ENCODE results near the gene CDK5RAP1.

CDK5RAP1 gene

DNA sequence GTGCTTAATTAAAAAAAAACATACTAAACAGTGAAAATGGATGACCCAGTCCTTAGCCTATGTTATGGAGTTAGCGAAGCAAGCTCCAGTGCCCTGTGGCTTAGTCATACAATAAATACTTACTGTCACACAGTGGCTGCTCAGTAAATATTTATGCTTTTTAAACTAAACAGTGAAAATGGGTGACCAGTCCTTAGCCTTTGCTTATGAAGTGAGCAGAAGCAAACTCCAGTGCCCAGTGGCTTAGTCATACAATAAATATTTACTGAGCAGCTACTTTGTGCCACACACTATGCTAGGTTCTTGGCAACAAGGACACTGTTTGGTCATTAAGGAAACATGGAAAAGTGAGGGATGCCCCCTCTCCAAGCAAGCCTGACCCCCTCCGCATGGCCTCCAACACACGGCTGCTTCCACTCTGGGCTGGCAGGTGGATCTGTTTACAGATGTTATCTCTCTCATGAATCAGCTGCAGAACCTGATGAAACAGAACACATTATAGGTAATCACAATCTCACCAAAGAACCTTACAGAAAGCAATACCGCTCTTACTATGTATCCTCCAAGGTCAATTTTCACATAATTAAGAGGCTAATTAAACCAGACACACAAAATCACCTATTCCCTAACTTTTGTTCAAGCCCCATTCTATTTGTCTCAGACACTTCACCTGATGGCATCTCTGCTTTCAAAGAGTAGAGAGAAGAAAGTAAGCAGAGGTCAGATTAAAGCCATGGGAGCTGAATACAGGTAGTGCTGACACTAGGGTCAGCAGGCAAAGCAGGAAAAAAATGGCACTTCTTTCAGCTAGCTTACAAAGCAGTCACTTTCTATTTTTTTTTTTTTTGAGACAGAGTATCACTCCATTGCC, 27.3 kb downstream of the CDK5RAP1 start:
- peak; percentile 76 for DNase-seq

DNA sequence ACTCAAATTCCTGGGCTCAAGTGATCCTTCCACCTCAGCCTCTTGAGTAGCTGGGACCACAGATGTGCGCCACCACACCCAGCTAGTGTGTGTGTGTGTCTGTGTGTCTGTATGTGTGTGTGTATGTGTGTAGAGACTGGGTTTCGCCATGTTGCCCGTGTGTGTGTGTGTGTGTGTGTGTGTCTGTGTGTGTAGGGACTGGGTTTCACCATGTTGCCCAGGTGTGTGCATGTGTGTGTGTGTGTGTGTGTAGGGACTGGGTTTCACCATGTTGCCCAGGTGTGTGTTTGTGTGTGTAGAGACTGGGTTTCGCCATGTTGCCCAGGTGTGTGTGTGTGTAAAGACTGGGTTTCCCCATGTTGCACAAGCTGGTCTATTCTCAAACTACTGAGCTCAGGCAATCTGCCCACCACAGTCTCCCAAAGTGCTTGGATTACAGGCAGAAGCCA, 28.3 kb downstream of the CDK5RAP1 start:
- DNase-seq = no peak

- no peak for DNase-seq
These were observed 31.0 kb downstream of the CDK5RAP1 start for GRCh38 chr20:33370291-33370690.

- no peak for DNase-seq
These were observed 38.4 kb downstream of the CDK5RAP1 start for GRCh38 chr20:33362898-33363297.

- DNase-seq = no peak
These were observed 41.7 kb downstream of the CDK5RAP1 start for GRCh38 chr20:33359399-33360261.

DNA sequence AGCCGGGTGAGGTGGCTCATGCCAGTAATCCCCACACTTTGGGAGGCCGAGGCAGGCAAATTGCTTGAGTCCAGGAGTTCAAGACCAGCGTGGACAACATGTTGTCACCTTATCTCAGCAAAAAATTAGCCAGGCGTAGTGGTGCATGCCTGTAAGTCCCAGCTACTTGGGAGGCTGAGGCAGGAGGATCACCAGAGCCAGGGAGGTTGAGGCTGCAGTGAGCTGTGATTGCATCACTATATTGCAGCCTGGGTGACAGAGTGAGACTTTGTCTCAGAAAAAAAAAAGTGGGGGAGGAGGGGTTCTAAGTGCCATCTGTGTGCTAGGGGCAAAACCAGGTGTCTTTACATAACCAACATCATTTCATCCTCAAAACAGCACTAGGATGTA, 48.3 kb downstream of the CDK5RAP1 start:
- no peak for DNase-seq

- no peak for DNase-seq
These were observed 48.9 kb downstream of the CDK5RAP1 start for GRCh38 chr20:33352258-33353012.

- DNase-seq = no peak
These were observed 49.6 kb downstream of the CDK5RAP1 start for GRCh38 chr20:33351696-33352095.

GRCh38 chr20:33349493-33349892, 51.8 kb downstream of the CDK5RAP1 start:
- DNase-seq = no peak

- no peak for DNase-seq
These were observed 53.0 kb downstream of the CDK5RAP1 start for GRCh38 chr20:33348136-33348937.

GRCh38 chr20:33345342-33345741, 56.0 kb downstream of the CDK5RAP1 start:
- no peak for DNase-seq

- no peak for DNase-seq
These were observed 57.8 kb downstream of the CDK5RAP1 start for GRCh38 chr20:33343521-33343920.

DNA sequence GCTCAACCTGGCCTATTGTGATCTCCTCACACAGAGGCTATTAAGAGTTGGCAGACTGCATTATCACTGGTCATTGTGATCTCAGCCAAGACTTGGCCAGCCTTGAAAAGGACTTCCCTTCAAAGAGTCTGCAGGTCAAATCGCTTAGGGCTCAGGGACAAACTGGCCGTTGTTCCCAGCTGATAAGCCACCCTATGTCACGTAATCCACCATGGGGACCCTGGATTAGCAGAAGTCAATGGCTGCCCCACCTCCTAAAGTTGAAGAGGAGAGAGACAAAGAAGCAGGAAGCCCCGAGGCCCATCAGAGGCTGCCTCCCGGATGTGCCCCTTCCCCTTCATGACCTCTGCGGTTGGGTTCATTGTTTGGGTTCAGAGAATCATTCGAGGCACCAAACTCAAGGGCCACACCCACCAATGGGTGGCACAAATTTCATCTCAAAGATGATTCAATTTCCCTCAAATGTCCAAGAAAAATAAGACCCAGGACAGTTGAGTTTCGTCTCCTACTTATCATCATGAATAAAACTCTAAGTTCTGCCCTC, 61.7 kb downstream of the CDK5RAP1 start:
- DNase-seq = no peak

- no peak for DNase-seq
These were observed 62.7 kb downstream of the CDK5RAP1 start for GRCh38 chr20:33338467-33339258.

- no peak for DNase-seq
These were observed 63.7 kb downstream of the CDK5RAP1 start for GRCh38 chr20:33337531-33338165.

DNA sequence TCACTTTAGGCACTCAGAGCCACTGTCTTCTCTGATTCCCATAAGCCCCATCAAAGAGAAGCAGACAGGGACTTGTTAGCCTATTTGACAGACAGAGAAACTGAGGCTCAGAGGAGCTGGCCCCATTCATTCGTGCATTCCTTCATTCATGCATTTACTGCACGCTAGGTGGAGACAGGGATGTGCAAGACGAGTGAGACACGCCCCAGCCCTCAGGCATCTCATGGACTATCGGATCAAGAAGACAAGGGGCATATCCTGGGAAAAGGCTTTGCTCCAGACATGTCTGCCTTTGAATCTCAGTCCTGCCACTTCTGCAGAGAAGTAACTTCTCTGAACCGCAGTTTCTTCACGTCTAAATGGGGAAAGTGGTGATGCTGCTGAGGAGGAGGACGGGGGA, 64.2 kb downstream of the CDK5RAP1 start:
- no peak for DNase-seq

- DNase-seq = no peak
These were observed 64.9 kb downstream of the CDK5RAP1 start for GRCh38 chr20:33336375-33336774.

- DNase-seq = no peak
These were observed 67.2 kb downstream of the CDK5RAP1 start for GRCh38 chr20:33334111-33334510.

- DNase-seq = no peak
These were observed 67.7 kb downstream of the CDK5RAP1 start for GRCh38 chr20:33333616-33334015.

DNA sequence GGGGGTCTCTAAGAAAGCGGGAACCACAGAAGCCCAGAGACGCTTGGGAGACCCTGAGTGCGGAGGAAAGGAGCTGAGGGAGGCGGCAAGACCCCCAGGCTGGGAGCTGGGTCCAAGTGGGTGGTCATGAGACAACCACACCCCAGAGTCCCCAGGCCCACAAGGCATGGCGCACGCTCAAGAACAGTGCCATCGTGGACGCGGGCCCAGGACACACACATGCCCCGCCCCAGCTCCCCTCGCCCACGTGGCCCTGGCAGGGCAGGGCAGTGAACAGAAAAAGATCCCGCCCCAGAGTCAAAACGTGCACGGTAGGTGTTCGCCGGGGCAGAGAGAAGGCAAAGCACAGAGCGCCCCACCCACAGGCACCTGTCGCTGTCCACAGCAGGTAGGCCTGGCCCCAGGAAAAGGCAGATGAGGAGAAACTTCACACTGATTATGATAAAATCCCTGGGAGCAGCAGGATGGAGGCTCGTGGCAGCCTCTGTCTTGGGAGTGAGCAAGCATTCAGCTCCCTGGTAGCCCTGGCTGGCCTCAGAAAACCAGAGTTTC, 68.3 kb downstream of the CDK5RAP1 start:
- no peak for DNase-seq

Measured in HCEC 1CT (cell line).